K562 (cell line): ENCODE results near the gene SLC13A4. TPM values are rescaled to one million over a fixed set of nuclear protein-coding genes. Genes with fewer than 3 reads are reported as not detected.
A peak's percentile ranks its signal among the peaks of the same experiment; 100 is the strongest.

ENCODE experiments used
- ATAC-seq: fragments of 200-7000 bp; cut with Tn5 transposase; 3 replicates; pipeline ENCODE4 v1.9.1; 2020; ENCODE audit warnings: moderate library complexity
- BruUV-seq: library from RNA; stranded (reverse); fragments of 400-500 nt; replicated peaks from 2 replicates; lab custom pipeline; 2021; lab: Mats Ljungman, UMichigan
- CTCF ChIA-PET: fragments of 300-600 bp; formaldehyde crosslinking; extraction: SDS; loops from one replicate; lab custom pipeline; 2021; ENCODE audit warnings: low intra/inter-chr PET ratio; lab: Yijun Ruan, JAX
- POLR2A ChIA-PET: fragments of 300-600, 350-650 bp; sonication (Branson Sonifier 250); formaldehyde crosslinking; extraction: SDS; loops from one replicate; lab custom pipeline; 2021; ENCODE audit warnings: antibody characterized with exemption, inconsistent platforms; lab: Yijun Ruan, JAX
- DNase-seq, 4 experiments: peaks; one replicate each; pipeline versions ENCODE4 v3.0.0 to v3.0.0-alpha.2; 2011 to 2018; ENCODE audit warnings: low spot score in 3 of 4, mixed read lengths in 3 of 4; ENCODE audit errors: extremely low read depth in 1 of 4
- FAIRE-seq: peaks from 2 replicates; lab custom pipeline; 2011; peaks lifted over from hg19 to GRCh38; lab: Jason Lieb, UNC
- H2AFZ ChIP-seq: 2 replicates; pipeline ENCODE4 v1.6.0; 2011; ENCODE audit warnings: low read depth, low read length, control low read depth, inconsistent platforms
- H3K27ac ChIP-seq: fragments of 200-600 bp; 3 replicates; pipeline ENCODE4 v1.8.0; 2011; ENCODE audit warnings: low read depth, mild to moderate bottlenecking, control low read depth, inconsistent platforms, low read length, moderate library complexity, mixed read lengths; ENCODE audit errors: extremely low read depth
- H3K27me3 ChIP-seq, 2 experiments: fragments of 300-600 bp in 1 of 2; 2 replicates in 1 of 2; 3 replicates in 1 of 2; pipeline versions ENCODE4 v1.6.0 to v1.8.0; 2011; ENCODE audit warnings: inconsistent platforms in 2 of 2, low read length in 2 of 2, mild to moderate bottlenecking in 1 of 2, mixed read lengths in 1 of 2, moderate library complexity in 1 of 2; ENCODE audit not compliant: control insufficient read depth in 2 of 2, insufficient read depth in 2 of 2
- H3K36me3 ChIP-seq: fragments of 300-600 bp; 3 replicates; pipeline ENCODE4 v1.8.0; 2011; ENCODE audit warnings: mild to moderate bottlenecking, low read length, inconsistent platforms; ENCODE audit not compliant: control insufficient read depth, insufficient read depth
- H3K4me1 ChIP-seq, 2 experiments: fragments of 200-600 bp in 1 of 2; replicated peaks in 1 of 2; 2 replicates in 1 of 2; 3 replicates in 1 of 2; pipeline versions ENCODE4 v1.5.1 to v1.8.0; 2011; ENCODE audit warnings: inconsistent platforms in 2 of 2, low read length in 2 of 2, mild to moderate bottlenecking in 1 of 2, mixed read lengths in 1 of 2, moderate library complexity in 1 of 2; ENCODE audit not compliant: control insufficient read depth in 2 of 2, insufficient read depth in 2 of 2
- H3K4me2 ChIP-seq: 2 replicates; pipeline ENCODE4 v1.6.1; 2011; ENCODE audit warnings: low read length, control low read depth, inconsistent platforms, mixed read lengths; ENCODE audit not compliant: insufficient read depth
- H3K4me3 ChIP-seq: fragments of 200-600 bp; sonication (generic), shearing (Covaris generic); 2 replicates; pipeline ENCODE4 v1.5.1; 2016; ENCODE audit warnings: control low read depth, inconsistent platforms
- H3K79me2 ChIP-seq: fragments of 200-600 bp; 3 replicates; pipeline ENCODE4 v1.8.0; 2011; ENCODE audit warnings: low read length, inconsistent platforms; ENCODE audit not compliant: control insufficient read depth, insufficient read depth
- H3K9ac ChIP-seq, 2 experiments: 2 replicates each; pipeline versions ENCODE4 v1.6.0 to v1.6.1; 2011; ENCODE audit warnings: low read depth in 2 of 2, low read length in 2 of 2, control low read depth in 1 of 2, inconsistent platforms in 1 of 2, mild to moderate bottlenecking in 1 of 2, mixed read lengths in 1 of 2; ENCODE audit not compliant: insufficient read depth in 1 of 2
- H3K9me1 ChIP-seq: one replicate; pipeline ENCODE4 v1.6.0; 2011; ENCODE audit warnings: inconsistent platforms, mild to moderate bottlenecking, low read length, moderate library complexity; ENCODE audit not compliant: control insufficient read depth, insufficient read depth
- H3K9me3 ChIP-seq: replicated peaks from 2 replicates; pipeline ENCODE4 v1.5.1; 2011; ENCODE audit warnings: low read depth, low read length, inconsistent platforms; ENCODE audit not compliant: control insufficient read depth, insufficient read depth
- H4K20me1 ChIP-seq: replicated peaks from 2 replicates; pipeline ENCODE4 v1.6.1; 2011; ENCODE audit warnings: low read length, inconsistent platforms, mixed read lengths; ENCODE audit not compliant: control insufficient read depth, insufficient read depth
- HES1 ChIP-seq: fragments of 450-650 bp; IDR thresholded peaks from 2 replicates; pipeline ENCODE4 v1.6.1; 2016; ENCODE audit warnings: low read depth, mild to moderate bottlenecking, moderate library complexity
- KDM4B ChIP-seq, 2 experiments: fragments of 450-650 bp in 1 of 2; sonication (generic) in 1 of 2; IDR thresholded peaks; 2 replicates each; pipeline ENCODE4 v1.6.1; 2016 to 2017; ENCODE audit warnings: borderline replicate concordance in 2 of 2, antibody characterized with exemption in 1 of 2, low read depth in 1 of 2, mild to moderate bottlenecking in 1 of 2
- MED1 ChIP-seq: sonication (generic); formaldehyde crosslinking; IDR thresholded peaks from 2 replicates; pipeline ENCODE4 v1.8.1; 2023; ENCODE audit warnings: missing genetic modification reagents, borderline replicate concordance
- PPARD ChIP-seq: fragments of 250-450 bp; sonication (Bioruptor Pico); IDR thresholded peaks from 2 replicates; pipeline ENCODE4 v1.8.0; 2022; ENCODE audit warnings: inconsistent platforms, mild to moderate bottlenecking, moderate library complexity
- TARDBP ChIP-seq: fragments of 450-650 bp; IDR thresholded peaks from 2 replicates; pipeline ENCODE4 v1.6.1; 2016
- YBX1 ChIP-seq: fragments of 450-650 bp; IDR thresholded peaks from 2 replicates; pipeline ENCODE4 v1.7.1; 2016; ENCODE audit warnings: mild to moderate bottlenecking
- ZNF263 ChIP-seq: sonication (generic); formaldehyde crosslinking; IDR thresholded peaks from 2 replicates; pipeline ENCODE4 v1.8.0; 2022; ENCODE audit warnings: mild to moderate bottlenecking, missing genetic modification reagents, borderline replicate concordance
- ZNF274 ChIP-seq: IDR thresholded peaks from 2 replicates; pipeline ENCODE4 v1.6.1; 2011; ENCODE audit warnings: low read depth, mild to moderate bottlenecking, low read length, moderate library complexity, borderline replicate concordance
- ZNF717 ChIP-seq: fragments of 250-450 bp; sonication (Bioruptor Pico); IDR thresholded peaks from 2 replicates; pipeline ENCODE4 v1.5.0; 2021
- WGBS: fragments of 100-300 bp; shearing (Covaris generic); methylation state at CpG from one replicate; pipeline ENCODE4 v1.1.6; 2016; ENCODE audit warnings: low coverage, mixed read lengths; ENCODE audit not compliant: insufficient coverage; ENCODE audit errors: missing lambda C conversion rate; 5-methylcytosine and 5-hydroxymethylcytosine counted together
- in situ Hi-C: fragments of 300-500 bp; cut with MboI; formaldehyde crosslinking; loops from 4 replicates; pipeline ENCODE4 v1.15.0; 2018; ENCODE audit warnings: inconsistent platforms, mixed read lengths
- intact Hi-C: fragments of 100-400 bp; cut with micrococcal nuclease; formaldehyde crosslinking; loops from 2 replicates; pipeline ENCODE4 v1.14.2; 2022
- polyA plus RNA-seq, 8 experiments: library from polyadenylated mRNA; depleted of rRNA in 4 of 8; stranded (reverse) in 5 of 8; unstranded in 3 of 8; fragments of >200 nt; fragmentation: Nextera tagmentation in 2 of 8; fragmentation: Illumina TruSeq in 1 of 8; extraction: Ambion mirVana in 2 of 8; extraction: Trizol in 1 of 8; gene quantifications; 2 replicates each; pipeline versions ENCODE4 v1.2.1 to v1.2.3, GENCODE V29; 2011 to 2014; ENCODE audit warnings: inconsistent platforms in 1 of 8, missing spikeins in 1 of 8
- total RNA-seq, 7 experiments: library from RNA; depleted of rRNA in 6 of 7; stranded (reverse); fragments of >200 nt in 6 of 7; fragmentation: Illumina TruSeq in 2 of 7; extraction: Trizol in 2 of 7; gene quantifications; 2 replicates each; pipeline versions ENCODE4 v1.2.1 to v1.2.3, GENCODE V29; 2011 to 2021; ENCODE audit warnings: low replicate concordance in 1 of 7
- TF ChIP-seq, protein P1 (sequence below): sonication (generic); formaldehyde crosslinking; IDR thresholded peaks from 2 replicates; pipeline ENCODE4 v1.8.1; 2023; ENCODE audit warnings: mild to moderate bottlenecking, missing genetic modification reagents
- TF ChIP-seq, protein P2 (sequence below): fragments of 150-350 bp; conservative IDR thresholded peaks from 2 replicates; pipeline ENCODE4 v1.6.1; 2014; ENCODE audit warnings: low read length

Gene SLC13A4
- total and polyA plus RNA-seq, 9 of the 15 experiments (the other 6 are each of a cell fraction or from before 2014, with no cell fraction given), result 0.11 to 1.0 (median 0.36) TPM

- Histone ChIP-seq H3K4me1 (peaks cover 13 to 14% of the 10 kb centered on the region in 2 experiments), H3K4me3 (no peak overlapping the region), H3K79me2 (peaks cover 94% of the 10 kb centered on the region), H3K27ac (no peak overlapping the region), H3K27me3 (no peaks in the 10 kb centered on the region), H3K4me2 (no peak overlapping the region), H3K36me3 (peaks cover 13% of the 10 kb centered on the region), H4K20me1 (no peaks in the 10 kb centered on the region), H3K9ac (no peak overlapping the region), H3K9me1 (peaks cover 1% of the 10 kb centered on the region), H3K9me3 (no peaks in the 10 kb centered on the region), H2AFZ (no peak overlapping the region)
- FAIRE-seq (no peak), ATAC-seq (no peak), DNase-seq (no peak)
- no TSS peak for BruUV-seq
- in situ Hi-C loops (no loop called here), intact Hi-C loops (loop anchor here (10.0 kb wide), 1 partner anchor 1022 kb away; the partner anchor contains the start of gene BPGM)
- ChIA-PET POLR2A (no interaction called here), CTCF (no interaction called here)
- TF ChIP-seq TARDBP (no peak), ZNF274 (no peak)
- TF ChIP-seq, protein P1, sequence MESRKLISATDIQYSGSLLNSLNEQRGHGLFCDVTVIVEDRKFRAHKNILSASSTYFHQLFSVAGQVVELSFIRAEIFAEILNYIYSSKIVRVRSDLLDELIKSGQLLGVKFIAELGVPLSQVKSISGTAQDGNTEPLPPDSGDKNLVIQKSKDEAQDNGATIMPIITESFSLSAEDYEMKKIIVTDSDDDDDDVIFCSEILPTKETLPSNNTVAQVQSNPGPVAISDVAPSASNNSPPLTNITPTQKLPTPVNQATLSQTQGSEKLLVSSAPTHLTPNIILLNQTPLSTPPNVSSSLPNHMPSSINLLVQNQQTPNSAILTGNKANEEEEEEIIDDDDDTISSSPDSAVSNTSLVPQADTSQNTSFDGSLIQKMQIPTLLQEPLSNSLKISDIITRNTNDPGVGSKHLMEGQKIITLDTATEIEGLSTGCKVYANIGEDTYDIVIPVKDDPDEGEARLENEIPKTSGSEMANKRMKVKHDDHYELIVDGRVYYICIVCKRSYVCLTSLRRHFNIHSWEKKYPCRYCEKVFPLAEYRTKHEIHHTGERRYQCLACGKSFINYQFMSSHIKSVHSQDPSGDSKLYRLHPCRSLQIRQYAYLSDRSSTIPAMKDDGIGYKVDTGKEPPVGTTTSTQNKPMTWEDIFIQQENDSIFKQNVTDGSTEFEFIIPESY (CRISPR knock-in tag), result peak; percentile 81; the same call in 1 of the 2 replicates
- 84% methylated on average over 6 of the region's 6 CpGs for WGBS
Measured at GRCh38 chr7:135666846-135667245, 61.1 kb downstream of the SLC13A4 start.

GRCh38 chr7:135666156-135666555 is 61.8 kb downstream of the SLC13A4 start:
- intact Hi-C loops, result loop anchor here (10.0 kb wide), 1 partner anchor 1021 kb away; the partner anchor contains the start of gene BPGM
- no peaks in the 10 kb centered on the region for H4K20me1 ChIP-seq
- peaks cover 5% of the 10 kb centered on the region for H3K9me1 ChIP-seq
- no peak overlapping the region for H3K4me3 ChIP-seq
- peaks cover 13% of the 10 kb centered on the region for H3K36me3 ChIP-seq
- H3K9ac ChIP-seq, result no peak overlapping the region
- no peak overlapping the region for H3K4me2 ChIP-seq
- no peak overlapping the region for H2AFZ ChIP-seq
- CTCF ChIA-PET, result no interaction called here
- BruUV-seq, result no TSS peak
- POLR2A ChIA-PET, result interaction anchor here (0.7 kb wide), 1 partner anchor 60 kb away, joined by 3 read pairs; no protein-coding TSS in a partner anchor
- FAIRE-seq, result no peak
- H3K79me2 ChIP-seq, result peaks cover 87% of the 10 kb centered on the region
- DNase-seq, result no peak
- in situ Hi-C loops, result no loop called here
- no peaks in the 10 kb centered on the region for H3K9me3 ChIP-seq
- H3K4me1 ChIP-seq, result peaks cover 17 to 19% of the 10 kb centered on the region in 2 experiments
- no peak for ATAC-seq
- 96% methylated on average over 11 of the region's 11 CpGs for WGBS
- H3K27ac ChIP-seq, result no peak overlapping the region
- H3K27me3 ChIP-seq, result no peaks in the 10 kb centered on the region
- TF ChIP-seq KDM4B (IDR thresholded peaks at IDR 0.05; ENCODE audit: borderline replicate concordance in 2 of 2, low read depth in 1 of 2), result no peak
- no peak for TF ChIP-seq ZNF717
- no peak for TF ChIP-seq YBX1
- TF ChIP-seq HES1, result no peak
- no peak for TF ChIP-seq ZNF263 (CRISPR knock-in tag)
- TF ChIP-seq, protein P2, sequence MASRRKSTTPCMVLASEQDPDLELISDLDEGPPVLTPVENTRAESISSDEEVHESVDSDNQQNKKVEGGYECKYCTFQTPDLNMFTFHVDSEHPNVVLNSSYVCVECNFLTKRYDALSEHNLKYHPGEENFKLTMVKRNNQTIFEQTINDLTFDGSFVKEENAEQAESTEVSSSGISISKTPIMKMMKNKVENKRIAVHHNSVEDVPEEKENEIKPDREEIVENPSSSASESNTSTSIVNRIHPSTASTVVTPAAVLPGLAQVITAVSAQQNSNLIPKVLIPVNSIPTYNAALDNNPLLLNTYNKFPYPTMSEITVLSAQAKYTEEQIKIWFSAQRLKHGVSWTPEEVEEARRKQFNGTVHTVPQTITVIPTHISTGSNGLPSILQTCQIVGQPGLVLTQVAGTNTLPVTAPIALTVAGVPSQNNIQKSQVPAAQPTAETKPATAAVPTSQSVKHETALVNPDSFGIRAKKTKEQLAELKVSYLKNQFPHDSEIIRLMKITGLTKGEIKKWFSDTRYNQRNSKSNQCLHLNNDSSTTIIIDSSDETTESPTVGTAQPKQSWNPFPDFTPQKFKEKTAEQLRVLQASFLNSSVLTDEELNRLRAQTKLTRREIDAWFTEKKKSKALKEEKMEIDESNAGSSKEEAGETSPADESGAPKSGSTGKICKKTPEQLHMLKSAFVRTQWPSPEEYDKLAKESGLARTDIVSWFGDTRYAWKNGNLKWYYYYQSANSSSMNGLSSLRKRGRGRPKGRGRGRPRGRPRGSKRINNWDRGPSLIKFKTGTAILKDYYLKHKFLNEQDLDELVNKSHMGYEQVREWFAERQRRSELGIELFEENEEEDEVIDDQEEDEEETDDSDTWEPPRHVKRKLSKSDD, result no peak
- TF ChIP-seq PPARD (CRISPR knock-in tag), result no peak
- no peak for TF ChIP-seq MED1
